ENCODE data around the gene ST3GAL2. TPM values are rescaled to one million over a fixed set of nuclear protein-coding genes. Genes with fewer than 3 reads are reported as not detected.
"Not testable (repeated sequence)": the region's sequence is repeated elsewhere in the genome, so short reads cannot be mapped to it uniquely, and the experiment has no call there.

ST3GAL2 gene
- total RNA-seq, 1 donor from 2014 or later: 134 TPM

DNA sequence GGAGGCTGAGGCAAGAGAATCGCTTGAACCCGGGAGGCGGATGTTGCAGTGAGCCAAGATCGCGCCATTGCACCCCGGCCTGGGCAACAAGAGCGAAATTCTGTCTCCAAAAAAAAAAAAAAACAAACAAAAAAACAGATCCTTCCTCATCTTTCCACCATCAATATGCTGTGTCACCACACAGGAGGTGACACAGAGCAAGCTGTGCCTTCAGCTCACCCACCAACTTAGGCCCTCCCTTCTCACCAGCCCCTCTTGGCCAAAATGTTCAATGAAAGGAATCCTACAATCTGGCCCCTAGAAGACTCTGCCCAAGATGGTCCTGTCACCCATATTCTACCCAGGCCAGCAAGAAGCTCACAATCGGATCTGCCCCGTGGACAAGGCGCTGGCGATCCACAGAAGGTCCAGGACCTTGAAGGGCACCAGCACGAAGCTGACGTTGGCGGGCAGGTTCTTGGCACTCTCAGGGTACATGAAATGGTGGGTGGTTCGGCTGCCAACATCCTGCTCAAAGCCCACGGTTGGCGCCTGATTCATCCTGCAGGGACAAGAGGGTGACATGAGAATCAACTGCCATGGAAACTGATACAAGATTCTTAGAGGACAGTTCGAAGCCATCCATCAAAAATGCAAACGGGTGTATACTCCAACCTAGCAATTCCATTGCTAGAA, 50.8 kb downstream of the ST3GAL2 start:
- TF ChIP-seq, protein P1, sequence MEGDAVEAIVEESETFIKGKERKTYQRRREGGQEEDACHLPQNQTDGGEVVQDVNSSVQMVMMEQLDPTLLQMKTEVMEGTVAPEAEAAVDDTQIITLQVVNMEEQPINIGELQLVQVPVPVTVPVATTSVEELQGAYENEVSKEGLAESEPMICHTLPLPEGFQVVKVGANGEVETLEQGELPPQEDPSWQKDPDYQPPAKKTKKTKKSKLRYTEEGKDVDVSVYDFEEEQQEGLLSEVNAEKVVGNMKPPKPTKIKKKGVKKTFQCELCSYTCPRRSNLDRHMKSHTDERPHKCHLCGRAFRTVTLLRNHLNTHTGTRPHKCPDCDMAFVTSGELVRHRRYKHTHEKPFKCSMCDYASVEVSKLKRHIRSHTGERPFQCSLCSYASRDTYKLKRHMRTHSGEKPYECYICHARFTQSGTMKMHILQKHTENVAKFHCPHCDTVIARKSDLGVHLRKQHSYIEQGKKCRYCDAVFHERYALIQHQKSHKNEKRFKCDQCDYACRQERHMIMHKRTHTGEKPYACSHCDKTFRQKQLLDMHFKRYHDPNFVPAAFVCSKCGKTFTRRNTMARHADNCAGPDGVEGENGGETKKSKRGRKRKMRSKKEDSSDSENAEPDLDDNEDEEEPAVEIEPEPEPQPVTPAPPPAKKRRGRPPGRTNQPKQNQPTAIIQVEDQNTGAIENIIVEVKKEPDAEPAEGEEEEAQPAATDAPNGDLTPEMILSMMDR (IDR thresholded peaks at IDR 0.05; ENCODE audit: partially characterized antibody, unreplicated experiment): no peak
- Mint-ChIP-seq H3K36me3 (ENCODE audit: unreplicated experiment) (peaks cover 10% of the 10 kb centered on the region), H3K4me1 (ENCODE audit: low read depth, unreplicated experiment) (peaks cover 17% of the 10 kb centered on the region), H3K27me3 (ENCODE audit: unreplicated experiment) (peaks cover 2% of the 10 kb centered on the region), H3K9me3 (ENCODE audit: unreplicated experiment) (peaks cover 8% of the 10 kb centered on the region), H3K27ac (ENCODE audit: unreplicated experiment) (peak overlapping the region; percentile 82), H3K4me3 (ENCODE audit: unreplicated experiment) (no peak overlapping the region)
- no peak for DNase-seq

DNA sequence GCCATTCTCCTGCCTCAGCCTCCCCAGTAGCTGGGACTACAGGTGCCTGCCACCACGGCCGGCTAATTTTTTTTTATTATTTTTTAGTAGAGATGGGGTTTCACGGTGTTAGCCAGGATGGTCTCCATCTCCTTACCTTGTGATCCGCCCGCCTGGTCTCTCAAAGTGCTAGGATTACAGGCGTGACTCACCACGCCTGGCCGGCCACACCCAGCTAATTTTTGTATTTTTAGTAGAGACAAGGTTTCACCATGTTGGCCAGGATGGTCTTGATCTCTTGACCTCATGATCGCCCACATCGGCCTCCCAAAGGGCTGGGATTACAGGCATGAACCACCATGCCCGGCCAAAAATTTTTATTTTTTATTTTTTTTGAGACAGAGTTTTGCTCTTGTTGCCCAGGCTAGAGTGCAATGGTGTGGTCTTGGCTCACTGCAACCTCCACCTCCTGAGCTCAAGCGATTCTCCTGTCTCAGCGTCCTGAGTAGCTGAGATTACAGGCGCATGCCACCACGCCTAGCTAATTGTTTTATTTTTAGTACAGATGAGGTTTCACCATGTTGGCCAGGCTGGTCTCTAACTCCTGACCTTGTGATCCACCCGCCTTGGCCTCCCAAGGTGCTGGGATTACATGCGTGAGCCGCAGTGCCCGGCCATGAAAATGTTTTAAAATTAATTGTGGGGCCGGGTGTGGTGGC, 52.5 kb downstream of the ST3GAL2 start:
- H3K4me3 Mint-ChIP-seq (ENCODE audit: unreplicated experiment); H3K9me3 Mint-ChIP-seq (ENCODE audit: unreplicated experiment); DNase-seq; H3K27me3 Mint-ChIP-seq (ENCODE audit: unreplicated experiment); H3K4me1 Mint-ChIP-seq (ENCODE audit: low read depth, unreplicated experiment); H3K27ac Mint-ChIP-seq (ENCODE audit: unreplicated experiment): not testable (repeated sequence)
- peaks cover 10% of the 10 kb centered on the region for H3K36me3 Mint-ChIP-seq (ENCODE audit: unreplicated experiment)

DNA sequence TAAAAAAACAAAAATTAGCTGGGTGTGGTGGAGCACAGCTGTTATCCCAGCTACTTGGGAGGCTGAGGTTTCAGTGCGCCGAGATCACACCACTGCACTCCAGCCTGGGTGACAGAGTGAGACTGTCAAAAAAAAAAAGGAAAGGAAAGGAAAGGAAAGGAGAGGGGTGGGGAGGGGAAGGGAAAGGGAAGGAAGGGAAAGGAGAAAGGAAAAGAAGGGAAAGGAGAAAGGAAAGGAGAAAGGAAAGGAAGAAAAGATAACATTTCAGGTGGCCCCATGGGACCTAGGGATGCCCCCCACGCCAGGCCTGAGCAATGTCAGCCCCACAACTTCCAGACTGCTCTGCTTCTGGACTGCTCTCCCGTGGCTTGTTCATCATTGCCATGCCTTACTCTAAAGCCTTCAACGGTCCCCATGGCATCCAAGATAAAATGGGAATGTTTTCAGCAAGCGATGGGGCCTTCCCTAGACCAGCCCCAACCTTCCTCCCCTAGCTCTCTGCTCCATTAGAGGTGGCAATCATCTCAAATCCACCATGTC, 55.4 kb downstream of the ST3GAL2 start:
- DNase-seq: no peak
- Mint-ChIP-seq H3K4me1 (ENCODE audit: low read depth, unreplicated experiment) (peaks cover 6% of the 10 kb centered on the region), H3K27ac (ENCODE audit: unreplicated experiment) (no peak overlapping the region), H3K36me3 (ENCODE audit: unreplicated experiment) (peaks cover 10% of the 10 kb centered on the region), H3K9me3 (ENCODE audit: unreplicated experiment) (peaks cover 19% of the 10 kb centered on the region), H3K27me3 (ENCODE audit: unreplicated experiment) (peaks cover 8% of the 10 kb centered on the region), H3K4me3 (ENCODE audit: unreplicated experiment) (no peak overlapping the region)
- TF ChIP-seq, protein P1 (IDR thresholded peaks at IDR 0.05; ENCODE audit: partially characterized antibody, unreplicated experiment): no peak

DNA sequence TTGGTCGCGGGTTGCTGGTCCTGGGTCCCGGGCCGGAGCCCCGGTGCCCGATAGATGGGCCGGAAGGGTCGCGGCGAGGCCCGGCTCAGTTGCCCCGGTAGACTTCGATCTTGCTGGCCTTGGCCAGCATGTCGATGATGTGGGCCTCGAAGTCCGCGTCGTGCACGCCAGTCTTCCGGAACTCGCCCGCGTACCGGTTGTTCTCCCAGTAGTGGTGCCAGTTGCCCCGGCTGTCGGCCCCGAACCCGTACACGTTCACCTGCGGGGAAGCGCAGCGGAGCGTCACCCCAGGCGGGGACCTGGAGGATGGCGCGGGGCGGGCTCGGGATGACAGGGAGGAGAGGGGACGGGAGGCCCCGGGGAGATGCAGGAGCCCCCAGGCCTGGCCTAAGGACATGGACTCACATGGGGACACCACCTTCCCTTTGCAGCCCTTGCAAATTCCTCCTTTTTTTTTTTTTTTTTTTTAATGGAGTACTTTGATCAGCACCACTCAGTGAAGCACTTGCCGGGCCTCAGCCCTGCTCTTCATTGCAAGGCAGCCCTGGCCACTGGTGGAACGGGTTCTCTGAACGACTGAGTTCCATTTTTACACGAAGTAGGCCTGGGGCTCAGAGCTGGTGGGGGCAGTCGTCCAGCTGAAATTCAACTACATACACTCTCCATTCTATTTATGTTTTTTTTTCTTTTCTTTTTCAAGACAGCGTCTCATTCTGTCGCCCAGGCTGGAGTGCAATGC, 57.1 kb downstream of the ST3GAL2 start:
- H3K36me3 Mint-ChIP-seq (ENCODE audit: unreplicated experiment): peaks cover 5% of the 10 kb centered on the region
- no peak for DNase-seq
- H3K4me3 Mint-ChIP-seq (ENCODE audit: unreplicated experiment): peak overlapping the region; percentile 96
- TF ChIP-seq, protein P1 (IDR thresholded peaks at IDR 0.05; ENCODE audit: partially characterized antibody, unreplicated experiment): no peak
- peaks cover 23% of the 10 kb centered on the region for H3K9me3 Mint-ChIP-seq (ENCODE audit: unreplicated experiment)
- peaks cover 10% of the 10 kb centered on the region for H3K4me1 Mint-ChIP-seq (ENCODE audit: low read depth, unreplicated experiment)
- H3K27me3 Mint-ChIP-seq (ENCODE audit: unreplicated experiment): peaks cover 8% of the 10 kb centered on the region
- H3K27ac Mint-ChIP-seq (ENCODE audit: unreplicated experiment): peak overlapping the region; percentile 48

DNA sequence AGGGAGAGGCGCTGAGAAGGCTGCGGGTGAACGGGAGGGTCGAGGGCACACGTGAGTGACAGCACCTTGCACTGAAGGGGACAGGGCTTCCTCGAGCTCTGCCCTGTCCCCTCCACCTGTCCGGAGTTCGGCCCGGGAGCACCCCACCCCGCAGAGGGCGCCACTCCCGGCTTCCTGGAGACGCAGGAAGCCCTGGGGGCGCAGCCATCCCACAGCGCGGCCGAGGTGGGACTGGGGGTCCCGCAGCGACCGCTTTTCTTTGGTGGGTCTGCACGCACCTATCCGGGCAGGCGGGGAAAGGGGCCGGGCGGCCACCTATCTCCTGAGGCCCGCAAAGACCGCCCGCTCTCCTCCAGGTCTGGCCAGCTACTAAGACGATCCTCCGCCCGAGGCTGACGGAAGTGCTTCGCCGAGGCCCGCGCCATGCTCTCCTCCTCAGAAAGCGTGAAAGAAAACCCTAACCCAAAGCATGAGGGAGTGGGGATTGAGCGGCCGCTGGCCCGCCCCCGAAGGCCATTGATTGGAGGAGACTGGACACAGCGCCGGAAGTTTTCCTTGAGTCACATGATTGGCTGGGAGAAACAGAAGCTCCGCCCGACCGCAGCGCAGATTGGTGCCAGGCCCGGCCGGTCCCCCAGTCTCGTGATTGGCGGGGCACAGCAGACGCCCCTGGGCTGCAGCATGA, 57.8 kb downstream of the ST3GAL2 start:
- Mint-ChIP-seq H3K36me3 (ENCODE audit: unreplicated experiment) (peaks cover 5% of the 10 kb centered on the region), H3K27ac (ENCODE audit: unreplicated experiment) (peak overlapping the region; percentile 94), H3K4me3 (ENCODE audit: unreplicated experiment) (peak overlapping the region; percentile 96), H3K27me3 (ENCODE audit: unreplicated experiment) (peaks cover 11% of the 10 kb centered on the region), H3K9me3 (ENCODE audit: unreplicated experiment) (peaks cover 27% of the 10 kb centered on the region), H3K4me1 (ENCODE audit: low read depth, unreplicated experiment) (peaks cover 14% of the 10 kb centered on the region)
- TF ChIP-seq, protein P1 (IDR thresholded peaks at IDR 0.05; ENCODE audit: partially characterized antibody, unreplicated experiment): no peak
- peak; percentile 95 for DNase-seq

Data from glutamatergic neuron (in vitro differentiated cells).